ENCODE results near the gene PPP1R15B. TPM values are rescaled to one million over a fixed set of nuclear protein-coding genes. Genes with fewer than 3 reads are reported as not detected.

Gene PPP1R15B
- total and polyA plus RNA-seq, 7 experiments from 2014 or later = 14.1 to 175 (median 72.8) TPM

DNA sequence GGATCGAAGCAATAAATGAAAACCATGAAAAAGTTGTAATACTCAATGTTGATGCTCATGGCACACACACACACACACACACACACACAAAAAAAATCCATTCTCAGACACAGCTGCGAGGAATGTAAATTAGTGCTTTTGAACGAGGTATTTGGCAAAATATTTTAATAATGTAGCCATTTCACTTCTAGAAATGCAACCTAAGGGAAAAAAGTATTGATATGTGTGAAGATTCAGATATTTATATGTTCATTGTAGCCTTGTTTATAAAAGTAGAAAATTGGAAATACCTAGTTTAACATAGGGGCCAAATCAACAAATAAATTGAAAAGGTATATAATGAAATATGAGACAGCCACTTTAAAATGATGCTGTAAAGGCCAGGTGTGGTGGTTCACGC, 55.7 kb downstream of the PPP1R15B start:
- no peak overlapping the region for H3K27ac ChIP-seq (ENCODE audit: low read depth, low read length)
- POLR2A ChIA-PET = no interaction called here
- no peaks in the 10 kb centered on the region for H3K27me3 ChIP-seq (ENCODE audit: control insufficient read depth in 2 of 2, insufficient read depth in 2 of 2, low read length in 2 of 2)
- Mint-ChIP-seq H3K4me3 (no peak overlapping the region), H3K4me1 (peaks cover 0 to 6% (median 5%) of the 10 kb centered on the region in 7 donors), H3K27me3 (peaks cover 0 to 14% (median 0%) of the 10 kb centered on the region in 5 donors), H3K9me3 (no peaks in the 10 kb centered on the region), H3K36me3 (no peaks in the 10 kb centered on the region), H3K27ac (no peak overlapping the region)
- no peaks in the 10 kb centered on the region for H3K9me3 ChIP-seq (ENCODE audit: control insufficient read depth in 2 of 3, low read length in 3 of 3)
- ATAC-seq (no peak), DNase-seq (no peak)
- H3K36me3 ChIP-seq (ENCODE audit: control insufficient read depth in 2 of 3, insufficient read depth in 3 of 3, low read length in 3 of 3) = no peaks in the 10 kb centered on the region
- CTCF ChIA-PET = no interaction called here
- intact Hi-C loops (cut with micrococcal nuclease) = no loop called here
- H3K4me3 ChIP-seq (ENCODE audit: low read length) = no peak overlapping the region
- no peaks in the 10 kb centered on the region for H3K4me1 ChIP-seq (ENCODE audit: control insufficient read depth in 2 of 2, insufficient read depth in 2 of 2, low read length in 2 of 2)

DNA sequence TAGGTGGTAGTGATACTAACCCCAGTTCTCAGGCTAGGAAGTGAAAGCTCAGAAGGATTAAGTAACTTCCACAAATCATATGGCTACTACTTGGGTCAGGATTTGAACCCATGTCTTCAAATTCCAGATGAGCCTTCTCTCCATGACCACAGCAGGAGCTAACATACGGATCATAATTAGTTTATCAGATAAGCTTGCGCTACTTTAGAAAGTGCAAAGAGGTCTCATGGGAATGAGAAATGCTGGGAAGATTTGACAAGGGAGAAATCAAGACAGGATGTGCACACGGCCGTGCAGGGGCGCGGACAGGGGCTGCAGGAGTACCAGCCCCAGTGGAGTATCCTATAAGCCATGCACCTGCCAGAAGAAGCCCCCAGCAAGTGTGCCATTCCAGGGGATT, 57.0 kb downstream of the PPP1R15B start:
- Mint-ChIP-seq H3K27me3 (peaks cover 0 to 12% (median 0%) of the 10 kb centered on the region in 5 donors), H3K4me3 (no peak overlapping the region), H3K27ac (peak overlapping the region in 1 of 9 donors; percentile 67), H3K9me3 (no peaks in the 10 kb centered on the region), H3K4me1 (peaks cover 0 to 6% (median 5%) of the 10 kb centered on the region in 7 donors), H3K36me3 (no peaks in the 10 kb centered on the region)
- intact Hi-C loops (cut with micrococcal nuclease) = no loop called here
- Histone ChIP-seq H3K27ac (ENCODE audit: low read depth, low read length) (no peak overlapping the region), H3K4me3 (ENCODE audit: low read length) (no peak overlapping the region), H3K4me1 (ENCODE audit: control insufficient read depth in 2 of 2, insufficient read depth in 2 of 2, low read length in 2 of 2) (no peaks in the 10 kb centered on the region), H3K27me3 (ENCODE audit: control insufficient read depth in 2 of 2, insufficient read depth in 2 of 2, low read length in 2 of 2) (no peaks in the 10 kb centered on the region), H3K9me3 (ENCODE audit: control insufficient read depth in 2 of 3, low read length in 3 of 3) (no peaks in the 10 kb centered on the region), H3K36me3 (ENCODE audit: control insufficient read depth in 2 of 3, insufficient read depth in 3 of 3, low read length in 3 of 3) (no peaks in the 10 kb centered on the region)
- ChIA-PET CTCF (interaction anchor here (0.7 to 2.0 kb wide), 4 partner anchors 7 to 193 kb away, joined by 3 to 10 read pairs (median 4); no protein-coding TSS in a partner anchor), POLR2A (interaction anchor here (0.6 kb wide), 1 partner anchor 1417 kb away, joined by 4 read pairs; no protein-coding TSS in a partner anchor)
- ATAC-seq (no peak), DNase-seq (no peak)

Other genes with a start within 250 kb of the PPP1R15B start
- not detected for gene REN, start 245.5 kb downstream of the PPP1R15B start, total RNA-seq
- gene REN, start 245.5 kb downstream of the PPP1R15B start, polyA plus RNA-seq = not detected
- under 1 TPM in 1 of 5 experiments, not detected in 4; 0.61 TPM for gene KISS1, start 215.3 kb downstream of the PPP1R15B start, total RNA-seq
- not detected for gene KISS1, start 215.3 kb downstream of the PPP1R15B start, polyA plus RNA-seq
- not detected for gene GOLT1A, start 197.8 kb downstream of the PPP1R15B start, total RNA-seq
- 1 to 10 TPM; 1.3 TPM for gene GOLT1A, start 197.8 kb downstream of the PPP1R15B start, polyA plus RNA-seq
- 1 to 10 TPM in 1 of 5 experiments, under 1 TPM in 4; 0.05 to 1.9 (median 0.57) TPM for gene PLEKHA6, start 51.9 kb downstream of the PPP1R15B start, total RNA-seq
- under 1 TPM in 1 of 2 donors, not detected in 1; 0.24 TPM for gene PLEKHA6, start 51.9 kb downstream of the PPP1R15B start, polyA plus RNA-seq
- gene PIK3C2B, start 83.0 kb upstream of the PPP1R15B start, total RNA-seq = 10 to 100 TPM; 26.8 to 41.9 (median 32.5) TPM
- gene PIK3C2B, start 83.0 kb upstream of the PPP1R15B start, polyA plus RNA-seq = 1 to 10 TPM; 2.7 to 4.2 TPM
- 100 to 1,000 TPM; 107 to 278 (median 268) TPM for gene MDM4, start 104.6 kb upstream of the PPP1R15B start, total RNA-seq
- gene MDM4, start 104.6 kb upstream of the PPP1R15B start, polyA plus RNA-seq = 10 to 100 TPM; 19.1 to 21.1 TPM

Data from naive thymus-derived CD4-positive, alpha-beta T cell (primary cell).